ENCODE results near the gene TNFSF10. TPM values are rescaled to one million over a fixed set of nuclear protein-coding genes. Genes with fewer than 3 reads are reported as not detected.

The TNFSF10 gene
- total RNA-seq, 1 experiment from 2014 or later = 14.8 TPM

GRCh38 chr3:172461530-172462138 is 61.6 kb downstream of the TNFSF10 start:
- peak; percentile 76 for DNase-seq (ENCODE audit: low spot score)

GRCh38 chr3:172456404-172456803 is 66.8 kb downstream of the TNFSF10 start:
- DNase-seq (ENCODE audit: low spot score) = no peak

Small RNA genes within 50 kb of the gene (small RNA-seq; reads per million reads assigned to genes)
- not detected for gene AC007919.1

Other genes with a start within 250 kb of the TNFSF10 start
- not detected in 2 replicates for gene GHSR, start 75.0 kb downstream of the TNFSF10 start, total RNA-seq (2014; rRNA removed; shearing (Covaris generic))
- gene NCEH1, start 187.6 kb upstream of the TNFSF10 start, total RNA-seq (2014; rRNA removed; shearing (Covaris generic)) = 11.5 and 11.9 TPM in 2 replicates
- 56.7 and 74.5 TPM in 2 replicates for gene ECT2, start 227.3 kb upstream of the TNFSF10 start, total RNA-seq (2014; rRNA removed; shearing (Covaris generic))

Data from HT-29 (cell line).